A204.1 (cell line): ENCODE measurements around the gene OST4.

ENCODE experiments used
- FAIRE-seq: peaks from 2 replicates; lab custom pipeline; 2012; peaks lifted over from hg19 to GRCh38; lab: Jason Lieb, UNC

Gene OST4

DNA sequence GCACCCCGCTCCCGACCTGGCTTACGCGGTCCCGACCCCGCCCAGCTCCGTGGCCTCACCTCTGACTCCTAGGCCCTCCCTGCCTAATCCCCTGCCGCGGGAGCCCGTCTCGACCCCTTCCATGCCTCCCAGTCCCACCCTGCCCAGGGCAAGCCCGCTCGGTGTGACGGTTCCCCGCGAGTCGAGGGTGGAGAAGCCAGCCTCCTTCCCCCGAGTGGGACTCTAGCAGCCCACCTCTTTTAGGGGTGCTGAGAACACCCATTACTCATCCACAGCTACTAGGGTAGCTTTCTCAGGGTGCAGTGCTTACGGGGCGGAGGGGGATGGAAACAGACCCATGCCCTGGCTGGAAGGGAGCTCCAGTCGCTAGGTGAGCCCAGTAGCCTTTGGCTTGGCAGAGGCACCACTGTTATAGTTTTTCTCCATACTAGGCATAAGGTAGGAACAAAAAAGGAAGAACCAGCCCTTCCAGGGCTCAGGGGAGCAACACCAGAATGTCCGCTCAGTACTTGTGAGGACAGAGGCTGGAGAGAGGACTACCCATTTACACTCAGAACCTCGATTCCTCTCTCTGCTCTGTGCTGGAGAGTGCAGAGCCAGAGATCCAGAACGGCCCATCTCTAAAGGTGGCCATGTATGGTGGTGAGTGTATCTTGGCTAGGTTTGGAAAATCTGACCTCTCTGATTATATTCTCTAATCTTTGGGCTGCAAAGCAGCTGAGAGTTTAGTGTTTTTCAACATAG is 19.4 kb downstream of the OST4 start:
- no peak for FAIRE-seq

DNA sequence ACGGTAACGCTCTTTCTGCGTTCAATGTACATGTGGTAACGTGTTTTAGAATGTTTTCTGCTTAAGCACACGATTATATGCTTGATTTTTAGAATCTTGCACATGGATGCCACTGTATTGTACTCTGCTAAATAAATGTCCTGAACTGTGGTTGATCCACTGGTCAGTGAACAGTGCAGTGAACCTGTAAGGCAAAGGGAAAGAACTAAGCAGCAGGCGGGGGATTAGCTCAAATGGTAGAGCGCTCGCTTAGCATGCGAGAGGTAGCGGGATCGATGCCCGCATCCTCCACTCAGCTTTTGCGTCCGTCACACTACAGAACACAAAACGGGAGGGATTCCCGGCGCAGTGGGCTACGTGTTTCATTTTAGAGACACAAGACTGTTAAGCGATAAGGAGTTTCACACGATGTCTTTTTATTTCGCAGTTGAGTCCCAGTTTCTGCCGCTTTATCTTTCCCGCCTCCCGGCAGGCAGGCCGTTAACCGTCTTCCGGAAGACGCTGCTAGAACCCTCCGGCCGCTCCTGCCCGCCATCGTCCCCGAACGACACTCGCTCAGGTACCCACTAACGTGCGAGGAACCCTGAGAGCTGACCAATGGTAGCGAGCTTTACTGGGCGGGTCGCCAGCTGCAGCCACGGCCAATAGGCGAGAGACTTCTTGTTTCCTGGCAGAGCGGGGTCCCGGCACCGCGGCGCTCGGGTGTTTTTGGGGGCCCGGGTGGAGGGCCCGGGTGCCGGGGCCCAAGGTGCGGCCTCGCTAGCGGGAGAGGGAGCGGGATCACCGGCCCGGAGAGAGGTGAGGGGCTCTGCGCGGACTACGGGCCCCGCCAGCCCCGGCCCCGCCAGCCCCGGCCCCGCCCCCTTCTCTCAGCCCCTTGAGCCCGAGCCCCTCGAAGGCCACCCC is 20.2 kb downstream of the OST4 start, which contains the start of gene AGBL5:
Gene AGBL5, plus strand, starts transcription at position 673 of the 906 bp plus-strand sequence. CDS start 1,291 bp downstream, outside the sequence.
- FAIRE-seq = no peak

DNA sequence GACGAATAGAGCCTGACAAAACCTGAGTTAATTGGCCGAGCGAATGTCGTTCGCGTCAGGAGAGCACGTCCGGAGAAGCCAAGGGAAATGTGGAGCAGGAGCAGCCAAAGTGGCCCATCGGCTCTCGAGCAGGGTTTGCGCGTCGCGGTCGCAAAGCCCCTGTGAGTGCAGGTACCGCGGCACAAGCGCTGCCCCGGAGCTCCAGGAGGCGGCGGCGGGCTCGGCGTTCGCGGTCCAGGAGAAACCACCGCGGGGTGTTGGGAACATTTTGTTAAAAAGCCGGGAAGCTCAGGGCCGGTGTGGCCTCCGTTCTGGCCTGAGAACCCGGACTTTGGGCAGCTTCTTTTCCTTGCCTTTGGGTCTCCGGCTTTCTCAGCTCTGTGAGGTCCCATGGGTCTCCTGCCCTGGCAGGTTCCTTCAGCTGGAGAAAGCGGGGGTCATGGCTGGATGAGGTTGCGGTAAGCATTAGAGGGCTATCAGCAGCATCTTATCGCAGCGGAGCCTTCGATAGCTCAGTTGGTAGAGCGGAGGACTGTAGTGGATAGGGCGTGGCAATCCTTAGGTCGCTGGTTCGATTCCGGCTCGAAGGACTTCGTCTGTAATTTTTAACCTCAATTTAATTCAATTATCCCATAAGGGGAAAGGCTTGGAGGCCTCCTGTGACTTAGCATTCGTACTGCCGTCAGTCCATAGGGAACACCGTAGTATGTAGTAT is 21.0 kb downstream of the OST4 start:
- FAIRE-seq = peak; percentile 88

DNA sequence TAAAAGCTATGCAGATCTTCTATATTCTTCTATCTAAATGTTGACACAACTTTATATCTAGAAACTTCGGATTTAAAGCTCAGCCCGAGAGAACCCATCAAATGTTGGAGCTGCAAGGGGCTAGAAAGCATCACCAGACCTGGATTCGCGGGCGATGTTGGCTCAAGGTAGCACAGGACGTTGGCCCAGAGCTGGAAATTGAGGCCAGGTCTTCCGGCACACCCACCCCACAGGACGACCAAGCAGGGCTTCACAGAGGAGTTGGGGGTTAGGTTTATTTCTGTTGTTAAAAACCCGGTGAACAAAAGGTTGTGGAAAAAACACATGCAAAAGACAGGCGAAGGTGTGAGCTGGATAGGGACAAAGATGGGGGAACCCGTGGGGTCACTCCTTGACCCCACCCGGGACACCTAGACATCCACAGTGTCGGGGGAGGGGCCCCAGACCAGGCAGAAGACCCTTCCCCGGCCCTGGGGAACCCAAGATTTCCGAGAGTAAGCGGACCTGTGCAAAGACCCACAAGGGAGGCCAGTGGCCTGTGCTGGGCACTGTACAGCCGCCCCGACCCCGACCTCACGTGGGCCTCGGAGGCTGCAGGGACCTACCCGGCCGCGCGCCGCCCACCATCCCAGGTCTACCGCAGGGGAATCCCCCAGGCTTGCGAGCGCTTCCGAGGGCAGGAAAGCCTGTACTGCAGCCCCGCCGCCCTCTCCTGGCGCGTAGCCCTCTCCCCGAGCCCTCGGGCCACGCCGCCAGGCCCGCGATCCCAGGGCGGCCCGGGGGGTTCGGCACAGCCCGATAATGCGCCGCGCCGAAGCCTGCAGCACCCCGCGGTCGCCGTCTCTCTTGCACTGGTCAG is 21.8 kb downstream of the OST4 start:
- no peak for FAIRE-seq

DNA sequence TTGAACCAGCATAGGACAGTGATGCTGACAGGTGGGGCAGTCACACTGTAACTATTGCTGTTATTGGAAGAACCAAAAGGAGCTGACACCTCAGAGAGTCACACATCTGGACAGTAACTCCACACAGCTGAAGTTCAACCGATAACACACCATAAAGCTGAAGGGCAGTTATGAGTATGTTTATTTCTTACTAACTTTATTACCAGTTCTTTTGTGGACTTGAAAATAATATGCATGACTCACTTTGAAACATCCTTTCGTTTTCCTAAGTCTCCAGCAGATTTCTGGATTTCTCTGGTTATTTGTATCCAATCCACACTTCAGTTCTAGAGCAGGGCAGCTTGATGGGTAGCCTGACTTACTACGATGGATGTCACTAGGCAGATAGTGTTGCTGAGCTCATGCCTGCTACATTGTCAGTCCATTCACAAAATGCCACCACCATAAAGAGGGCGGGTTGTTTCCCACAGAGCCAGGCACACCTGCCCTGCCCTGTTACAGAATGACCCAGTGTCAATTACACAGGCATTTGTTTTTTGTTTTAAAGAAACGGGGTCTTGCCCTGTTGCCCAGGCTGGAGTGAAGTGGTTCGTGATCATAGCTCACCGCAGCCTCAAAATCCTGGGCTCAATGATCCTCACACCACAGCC is 28.3 kb downstream of the OST4 start:
- no peak for FAIRE-seq

DNA sequence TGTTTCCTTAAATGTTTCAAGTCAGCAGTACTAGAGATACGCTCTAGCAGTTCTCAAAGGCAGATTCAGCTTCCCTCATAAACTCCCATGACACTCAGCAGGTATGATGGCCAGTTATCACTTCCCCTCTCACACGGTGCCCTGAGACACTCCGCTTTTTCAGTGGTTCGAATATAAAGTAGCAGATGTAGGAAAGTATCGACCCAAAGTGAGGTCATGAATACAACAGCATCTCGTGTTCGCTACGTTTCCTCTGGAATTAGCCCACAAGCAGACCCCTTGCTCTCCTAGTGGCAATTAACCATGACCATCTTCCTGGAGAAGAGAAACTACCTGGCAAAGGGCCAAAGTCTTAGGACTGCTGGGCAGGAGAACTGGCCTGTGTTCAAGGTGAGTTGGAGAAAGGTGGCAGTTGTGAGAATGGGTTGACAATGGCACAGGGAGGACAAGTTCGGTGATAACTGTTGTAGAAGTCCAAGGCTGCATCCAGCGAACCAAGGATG is 29.2 kb downstream of the OST4 start:
- FAIRE-seq = no peak

DNA sequence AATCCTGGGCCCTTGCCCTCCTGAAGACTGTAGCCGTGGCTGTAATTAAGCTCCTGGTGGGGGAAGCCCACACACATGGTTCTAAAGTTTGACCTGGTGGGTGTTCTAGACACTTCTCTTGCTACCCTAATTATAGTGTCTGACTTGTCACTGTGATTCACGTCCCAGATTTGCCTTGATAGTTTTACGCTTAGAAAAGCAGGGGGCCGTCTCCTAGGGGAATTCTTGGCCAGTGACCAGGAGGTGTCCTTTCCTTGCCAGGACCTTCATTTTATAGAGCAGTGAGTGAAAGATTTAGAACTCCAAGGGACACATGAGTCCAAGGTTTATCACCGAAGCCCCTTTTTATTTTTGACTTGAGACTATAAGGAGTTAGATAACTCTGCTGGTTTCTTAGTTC is 29.7 kb downstream of the OST4 start:
- FAIRE-seq = no peak

DNA sequence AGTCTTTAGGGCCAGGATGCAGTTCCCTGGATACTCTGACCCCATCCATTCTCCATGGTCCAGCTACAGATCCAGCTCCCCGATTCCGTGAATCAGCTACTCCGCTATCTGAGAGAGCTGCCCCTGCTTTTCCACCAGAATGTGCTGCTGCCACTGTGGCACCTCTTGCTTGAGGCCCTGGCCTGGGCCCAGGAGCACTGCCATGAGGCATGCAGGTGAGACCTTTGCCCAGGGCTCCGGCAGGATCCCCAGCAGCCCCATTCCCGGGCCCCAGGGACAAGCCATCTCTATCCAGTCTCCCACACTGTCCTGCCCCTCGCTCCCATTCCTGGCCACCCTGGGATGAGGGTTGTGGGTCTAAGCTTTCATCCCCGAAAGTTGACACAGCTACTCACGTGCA is 31.2 kb downstream of the OST4 start:
- FAIRE-seq = no peak

DNA sequence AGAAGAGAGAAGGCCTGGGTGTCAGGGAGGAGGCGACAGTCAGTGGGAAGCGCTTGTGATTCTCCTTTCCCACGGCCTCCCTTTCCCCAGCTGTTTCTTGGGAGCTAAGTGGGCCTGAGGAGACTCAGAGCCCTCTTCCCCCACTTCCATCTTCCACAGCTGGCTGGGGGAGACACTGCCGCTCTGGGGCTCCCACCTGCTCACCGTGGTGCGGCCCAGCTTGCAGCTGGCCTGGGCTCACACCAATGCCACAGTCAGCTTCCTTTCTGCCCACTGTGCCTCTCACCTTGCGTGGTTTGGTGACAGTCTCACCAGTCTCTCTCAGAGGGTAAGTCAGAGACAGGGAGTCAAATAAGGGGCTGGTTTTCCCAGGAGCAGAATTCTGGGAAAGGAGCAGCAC is 31.6 kb downstream of the OST4 start:
- FAIRE-seq = no peak

DNA sequence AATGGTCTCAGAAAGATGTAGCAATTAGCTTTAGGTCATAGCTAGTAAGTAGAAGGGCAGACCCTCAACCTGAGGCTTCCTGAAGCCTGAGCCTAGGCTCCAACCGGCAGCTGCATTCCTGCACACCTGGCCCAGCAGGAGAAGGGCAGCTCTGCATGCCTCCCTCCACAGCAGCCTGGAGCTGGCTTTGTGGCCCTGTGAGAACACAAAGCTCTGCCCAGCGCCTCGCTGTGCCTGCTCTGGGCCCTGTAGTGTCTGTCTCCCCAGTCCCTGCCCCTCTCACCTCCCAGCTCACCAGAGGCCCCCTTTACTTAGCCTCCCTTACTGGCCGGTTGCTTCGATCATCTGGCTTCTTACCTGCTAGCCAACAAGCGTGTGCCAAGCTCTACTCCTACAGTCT is 32.0 kb downstream of the OST4 start:
- FAIRE-seq = no peak

DNA sequence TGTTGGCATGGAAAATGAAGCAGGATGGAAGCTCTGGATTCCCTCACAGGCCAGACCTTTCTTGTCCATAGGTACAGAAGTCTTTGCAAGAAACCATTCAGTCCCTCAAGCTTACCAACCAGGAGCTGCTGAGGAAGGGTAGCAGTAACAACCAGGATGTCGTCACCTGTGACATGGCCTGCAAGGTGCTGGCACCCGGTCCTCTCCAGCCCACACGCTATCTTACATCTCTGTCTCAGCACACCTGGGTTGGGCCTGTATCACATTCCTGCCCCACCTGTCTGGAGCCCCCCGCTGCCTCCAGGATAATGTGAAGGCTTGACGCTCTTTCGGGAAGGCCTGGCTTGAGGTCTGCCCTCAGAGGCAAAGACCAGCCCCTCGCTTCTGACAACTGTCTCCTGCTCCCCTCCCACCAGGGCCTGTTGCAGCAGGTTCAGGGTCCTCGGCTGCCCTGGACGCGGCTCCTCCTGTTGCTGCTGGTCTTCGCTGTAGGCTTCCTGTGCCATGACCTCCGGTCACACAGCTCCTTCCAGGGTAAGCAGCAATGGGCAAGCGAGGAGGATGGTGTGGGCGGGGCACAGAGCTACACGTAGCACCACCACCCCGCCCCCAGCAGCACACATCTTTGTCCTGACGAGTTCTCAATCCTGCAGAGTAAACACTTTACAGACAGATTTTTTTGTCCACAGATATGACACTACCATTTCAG is 32.7 kb downstream of the OST4 start:
- FAIRE-seq = no peak

DNA sequence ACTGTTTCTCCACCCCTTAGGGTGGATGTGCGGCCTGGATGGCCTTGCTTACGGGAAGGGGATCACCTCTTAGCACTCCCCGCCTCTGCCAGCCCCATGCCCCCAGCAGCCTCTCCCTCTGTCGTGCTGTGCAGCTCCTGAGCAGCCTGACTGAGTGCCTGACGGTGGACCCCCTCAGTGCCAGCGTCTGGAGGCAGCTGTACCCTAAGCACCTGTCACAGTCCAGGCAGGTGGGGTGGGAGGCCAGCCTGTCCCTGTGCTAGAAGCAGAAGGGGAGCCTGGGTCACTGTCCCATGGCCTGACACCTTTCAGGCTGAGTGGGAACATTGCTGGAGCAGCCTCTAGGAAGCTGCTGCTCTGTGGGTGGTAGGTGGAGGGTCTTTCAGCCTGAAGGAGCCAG is 33.4 kb downstream of the OST4 start:
- FAIRE-seq = no peak

DNA sequence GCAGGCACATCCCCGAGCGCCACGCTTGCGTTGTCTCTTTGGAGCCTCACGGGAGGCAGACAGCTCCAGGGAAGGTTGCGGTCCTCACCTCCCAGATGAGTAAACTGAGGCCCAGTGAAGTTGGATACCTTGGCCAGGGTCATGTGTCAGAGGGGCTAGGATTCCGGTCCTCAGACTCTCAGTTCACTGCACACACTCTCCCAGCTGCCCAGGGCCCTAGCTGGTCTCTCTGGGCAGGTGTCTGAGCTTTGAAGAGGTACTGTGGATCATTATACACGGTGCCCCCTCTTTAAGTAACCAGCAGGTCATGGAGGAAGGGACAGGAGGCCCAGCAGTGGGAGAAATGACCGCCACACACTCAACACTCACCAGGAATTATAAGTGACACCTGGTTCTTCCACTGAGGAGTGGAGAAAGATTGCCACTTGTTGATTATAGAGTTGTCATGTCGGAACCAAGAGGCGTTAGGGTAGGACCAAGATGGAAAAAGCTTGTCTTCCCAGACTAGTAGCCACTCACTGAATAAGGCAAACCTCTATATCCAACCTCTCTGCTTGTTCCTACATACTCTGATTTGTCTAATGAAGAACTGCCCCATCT is 38.1 kb downstream of the OST4 start:
- FAIRE-seq = no peak

DNA sequence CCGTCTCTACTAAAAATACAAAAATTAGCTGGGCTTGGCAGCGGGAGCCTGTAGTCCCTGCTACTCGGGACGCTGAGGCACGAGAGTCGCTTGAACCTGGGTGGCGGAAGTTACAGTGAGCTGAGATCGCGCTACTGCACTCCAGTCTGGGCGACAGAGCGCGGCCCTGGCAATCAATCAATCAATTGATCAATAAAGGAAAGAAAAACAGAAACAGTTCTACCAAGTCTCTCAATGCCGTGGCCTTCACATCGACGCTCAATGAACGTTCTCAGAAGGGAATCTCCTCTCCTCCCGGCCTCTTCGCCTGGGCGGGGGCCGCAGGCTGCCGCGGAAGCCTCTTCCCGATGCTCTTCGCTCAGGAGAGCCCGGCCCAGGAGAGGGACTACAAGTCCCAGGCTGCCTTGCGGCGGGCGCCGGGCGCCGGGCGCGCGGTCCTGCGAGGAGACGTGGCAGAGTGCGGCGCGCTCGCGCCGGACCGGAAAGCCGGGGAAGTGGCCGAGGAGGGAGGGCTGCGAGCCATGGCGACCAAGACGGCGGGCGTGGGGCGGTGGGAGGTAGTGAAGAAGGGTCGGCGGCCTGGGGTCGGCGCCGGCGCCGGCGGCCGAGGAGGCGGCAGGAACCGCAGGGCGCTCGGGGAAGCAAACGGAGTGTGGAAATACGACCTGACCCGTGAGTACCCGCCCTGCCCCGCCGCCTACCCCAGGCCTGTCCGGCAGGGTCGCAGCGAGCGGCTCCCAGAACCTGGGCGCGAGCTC is 38.8 kb downstream of the OST4 start, which contains the start of gene TMEM214:
Gene TMEM214, plus strand, starts transcription at position 471 of the 758 bp plus-strand sequence. Its CDS starts 51 bp downstream, at position 522.
- no peak for FAIRE-seq

DNA sequence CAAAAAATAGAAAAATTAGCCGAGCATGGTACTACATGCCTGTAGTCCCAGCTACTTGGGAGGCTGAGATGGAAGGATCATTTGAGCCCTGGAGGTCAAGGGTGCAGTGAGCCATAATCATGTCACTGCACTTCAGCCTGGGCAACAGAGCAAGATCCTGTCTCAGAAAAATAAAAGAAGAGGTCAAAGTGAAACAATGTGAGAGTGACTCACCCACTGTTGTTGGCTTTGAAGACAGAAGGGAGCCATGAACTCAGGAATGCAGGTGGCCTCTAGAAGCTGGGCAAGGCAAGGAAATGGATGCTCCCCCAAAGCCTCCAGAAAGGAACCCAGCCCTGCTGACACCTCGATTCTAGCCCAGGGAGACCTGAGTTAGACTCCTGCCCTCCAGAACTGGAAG is 42.4 kb downstream of the OST4 start:
- FAIRE-seq = no peak

DNA sequence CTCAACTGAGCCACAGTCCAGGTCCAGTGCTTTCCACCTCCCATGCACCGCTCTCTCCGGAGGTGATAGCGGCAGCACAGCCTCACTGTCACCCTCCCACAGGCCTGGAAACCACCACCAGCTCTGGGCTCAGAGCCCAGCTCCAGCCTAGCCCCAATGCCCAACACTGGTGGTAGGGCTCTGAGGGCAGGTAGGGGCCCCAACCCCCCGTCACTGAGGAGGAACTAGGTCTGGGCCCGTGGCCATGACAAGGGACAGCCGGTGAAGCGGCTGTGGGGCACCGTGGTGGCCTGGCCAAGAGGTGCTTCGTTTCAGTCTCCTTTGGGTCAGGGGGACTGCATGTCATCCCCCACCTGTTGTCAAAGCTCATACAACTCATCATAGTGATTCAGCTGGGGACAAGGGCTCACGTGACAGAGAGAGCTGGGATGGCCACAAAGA is 44.2 kb downstream of the OST4 start:
- no peak for FAIRE-seq

DNA sequence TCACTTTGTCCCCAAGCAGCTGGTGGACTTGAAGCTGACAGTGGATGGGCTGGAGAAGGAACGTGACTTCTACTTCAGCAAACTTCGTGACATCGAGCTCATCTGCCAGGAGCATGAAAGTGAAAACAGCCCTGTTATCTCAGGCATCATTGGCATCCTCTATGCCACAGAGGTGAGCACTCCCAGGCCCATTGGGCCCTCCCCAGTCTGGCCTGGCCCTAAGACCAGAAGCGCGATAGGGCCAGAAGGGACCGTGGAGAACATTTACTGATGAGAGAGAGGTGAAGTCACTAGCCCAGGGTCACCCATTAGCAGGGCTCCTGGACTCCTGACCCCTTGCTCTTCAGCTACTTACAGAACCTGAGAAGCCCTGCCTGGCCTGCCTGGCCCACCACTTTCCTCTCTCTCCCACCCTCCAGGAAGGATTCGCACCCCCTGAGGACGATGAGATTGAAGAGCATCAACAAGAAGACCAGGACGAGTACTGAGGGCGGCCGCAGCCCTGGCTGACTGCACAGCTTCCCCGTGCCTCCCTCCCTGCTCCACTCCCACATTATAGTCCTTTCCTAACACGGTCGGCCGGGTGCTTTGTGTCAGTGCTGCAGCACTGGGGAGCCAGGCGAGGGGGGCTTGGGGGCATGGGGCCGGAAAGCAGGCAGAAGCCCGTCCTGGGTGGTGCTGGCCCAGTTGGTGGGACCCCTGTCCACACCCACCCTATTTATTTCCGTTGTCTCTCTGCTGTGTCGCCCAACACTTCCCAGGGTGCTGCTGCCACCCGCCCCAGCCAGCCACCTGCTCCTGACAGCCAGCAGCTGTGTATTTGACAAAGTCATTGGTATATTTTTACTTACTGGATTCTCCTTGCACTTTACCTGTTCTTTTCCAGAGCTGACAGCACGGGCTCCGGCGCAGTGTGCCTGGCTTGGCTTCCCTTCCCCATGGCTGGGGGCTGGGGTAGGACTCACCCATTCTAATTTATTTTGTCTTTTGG is 45.3 kb downstream of the OST4 start:
- FAIRE-seq = no peak

DNA sequence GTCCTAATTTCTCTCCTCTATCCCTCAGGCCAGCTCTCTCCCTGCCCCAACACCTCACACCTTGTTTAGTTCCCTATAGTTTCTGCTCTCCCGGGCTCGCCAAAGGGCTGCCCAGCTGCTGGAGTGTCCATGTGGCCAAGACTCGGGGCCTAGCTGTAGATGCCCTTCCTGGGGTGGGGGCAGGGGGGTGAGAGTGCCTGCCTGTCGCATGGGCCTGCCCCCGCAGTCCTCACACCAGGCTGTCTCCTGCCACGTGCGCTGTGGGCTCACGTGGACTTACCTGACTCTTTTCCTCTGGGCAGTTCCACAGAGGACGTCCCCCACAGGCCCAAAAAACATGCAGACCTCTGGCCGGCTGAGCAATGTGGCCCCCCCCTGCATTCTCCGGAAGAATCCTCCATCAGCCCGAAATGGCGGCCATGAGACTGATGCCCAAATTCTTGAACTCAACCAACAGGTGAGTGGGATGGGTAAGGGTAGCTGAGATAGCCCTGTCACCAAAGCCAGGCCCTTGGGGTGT is 46.1 kb downstream of the OST4 start:
- no peak for FAIRE-seq
